ENCODE measurements around the gene SMCO4.
"Not testable (repeated sequence)": the region's sequence is repeated elsewhere in the genome, so short reads cannot be mapped to it uniquely, and the experiment has no call there.

Gene SMCO4

GRCh38 chr11:93444617-93445073, 98.5 kb downstream of the SMCO4 start:
- Histone ChIP-seq H3K27me3 (no peaks in the 10 kb centered on the region), H3K4me3 (ENCODE audit: low read depth in 1 of 2, low read length in 1 of 2) (no peak overlapping the region), H3K9me3 (no peaks in the 10 kb centered on the region), H3K27ac (no peak overlapping the region), H3K4me1 (ENCODE audit: control insufficient read depth in 1 of 2, insufficient read depth in 1 of 2, low read depth in 1 of 2, low read length in 1 of 2) (no peaks in the 10 kb centered on the region), H3K36me3 (no peaks in the 10 kb centered on the region)
- TF ChIP-seq CTCF (IDR thresholded peaks at IDR 0.05), result no peak

GRCh38 chr11:93443232-93443631, 100.0 kb downstream of the SMCO4 start:
- not testable (repeated sequence) for H3K4me1 ChIP-seq (ENCODE audit: control insufficient read depth in 1 of 2, insufficient read depth in 1 of 2, low read depth in 1 of 2, low read length in 1 of 2); H3K9me3 ChIP-seq; H3K36me3 ChIP-seq; H3K4me3 ChIP-seq (ENCODE audit: low read depth in 1 of 2, low read length in 1 of 2); H3K27me3 ChIP-seq; H3K27ac ChIP-seq

GRCh38 chr11:93432247-93432646, 110.9 kb downstream of the SMCO4 start:
- no peak for TF ChIP-seq CTCF (IDR thresholded peaks at IDR 0.05)
- no peaks in the 10 kb centered on the region for H3K4me1 ChIP-seq (ENCODE audit: control insufficient read depth in 1 of 2, insufficient read depth in 1 of 2, low read depth in 1 of 2, low read length in 1 of 2)
- no peaks in the 10 kb centered on the region for H3K27me3 ChIP-seq
- H3K9me3 ChIP-seq, result no peaks in the 10 kb centered on the region
- no peaks in the 10 kb centered on the region for H3K36me3 ChIP-seq
- H3K4me3 ChIP-seq (ENCODE audit: low read depth in 1 of 2, low read length in 1 of 2), result no peak overlapping the region
- H3K27ac ChIP-seq, result no peak overlapping the region

Data from neutrophil (primary cell).